Panc1 (cell line): ENCODE results near the gene PPP1R1C. TPM values are rescaled to one million over a fixed set of nuclear protein-coding genes. Genes with fewer than 3 reads are reported as not detected.

Experiments
- ATAC-seq: fragments of 200-7000 bp; cut with Tn5 transposase; 2 replicates; pipeline ENCODE4 v1.9.1; 2020; ENCODE audit warnings: mild to moderate bottlenecking, moderate library complexity
- BruUV-seq: library from RNA; stranded (reverse); fragments of 400-500 nt; replicated peaks from 2 replicates; lab custom pipeline; 2021; lab: Mats Ljungman, UMichigan
- CTCF ChIA-PET: fragments of 300-600 bp; sonication (Branson Sonifier 250); formaldehyde crosslinking; loops from one replicate; lab custom pipeline; 2022; ENCODE audit warnings: antibody characterized with exemption; lab: Charles Lee
- POLR2A ChIA-PET: fragments of 300-600 bp; sonication (Branson Sonifier 250); formaldehyde crosslinking; loops from one replicate; lab custom pipeline; 2022; ENCODE audit warnings: antibody characterized with exemption; lab: Charles Lee
- DNase-seq: peaks from one replicate; pipeline ENCODE4 v3.0.0-alpha.2; 2010; ENCODE audit warnings: low read depth, low spot score
- H3K27ac ChIP-seq: 2 replicates; pipeline ENCODE4 v1.5.1; 2011; ENCODE audit warnings: mild to moderate bottlenecking, low read length, inconsistent platforms
- H3K27me3 ChIP-seq: fragments of 200-500 bp; sonication (Bioruptor generic); 2 replicates; pipeline ENCODE4 v1.6.0; 2014; ENCODE audit warnings: low read length, inconsistent platforms; ENCODE audit not compliant: control insufficient read depth, insufficient read depth
- H3K36me3 ChIP-seq: fragments of 200-500 bp; sonication (Bioruptor generic); 2 replicates; pipeline ENCODE4 v1.5.1; 2014; ENCODE audit warnings: inconsistent platforms, mild to moderate bottlenecking, low read length, moderate library complexity; ENCODE audit not compliant: control insufficient read depth, insufficient read depth
- H3K4me1 ChIP-seq: 2 replicates; pipeline ENCODE4 v1.5.1; 2011; ENCODE audit warnings: inconsistent platforms, mild to moderate bottlenecking, low read length, moderate library complexity; ENCODE audit not compliant: control insufficient read depth, insufficient read depth
- H3K4me3 ChIP-seq, 2 experiments: 2 replicates each; pipeline ENCODE4 v1.5.1; 2011 to 2012; ENCODE audit warnings: low read depth in 2 of 2, low read length in 2 of 2, mild to moderate bottlenecking in 2 of 2, inconsistent platforms in 1 of 2, moderate library complexity in 1 of 2
- H3K9me3 ChIP-seq: fragments of 200-500 bp; sonication (Bioruptor generic); 2 replicates; pipeline ENCODE4 v1.5.1; 2014; ENCODE audit warnings: low read depth, mild to moderate bottlenecking, inconsistent platforms, low read length, moderate library complexity; ENCODE audit not compliant: control insufficient read depth, insufficient read depth
- CTCF ChIP-seq: fragments of 450-650 bp; IDR thresholded peaks from 2 replicates; pipeline ENCODE4 v1.5.1; 2017; ENCODE audit warnings: mild to moderate bottlenecking
- POLR2AphosphoS5 ChIP-seq: IDR thresholded peaks from 2 replicates; pipeline ENCODE4 v1.6.1; 2012; ENCODE audit warnings: mild to moderate bottlenecking, low read depth, low read length, moderate library complexity
- SIN3A ChIP-seq: IDR thresholded peaks from 2 replicates; pipeline ENCODE4 v1.6.1; 2012; ENCODE audit warnings: low read depth, mild to moderate bottlenecking, low read length, moderate library complexity, borderline replicate concordance; ENCODE audit not compliant: insufficient read depth
- TCF7L2 ChIP-seq: IDR thresholded peaks from 2 replicates; pipeline ENCODE4 v1.6.1; 2011; ENCODE audit warnings: mild to moderate bottlenecking, low read depth, low read length, inconsistent platforms
- in situ Hi-C: cut with HindIII; loops from 2 replicates; pipeline ENCODE4 v1.10.0; 2016; ENCODE audit warnings: low sequenced_read_pairs, low pct_unique_long_range_greater_than_20kb
- intact Hi-C: fragments of 100-400 bp; cut with micrococcal nuclease; formaldehyde crosslinking; loops from one replicate; pipeline ENCODE4 v1.10.0; 2022; ENCODE audit not compliant: unreplicated experiment
- total RNA-seq: library from RNA; stranded (reverse); gene quantifications from one replicate; pipeline ENCODE4 v1.2.1, GENCODE V29; 2021; ENCODE audit not compliant: unreplicated experiment
- TF ChIP-seq, protein P1 (sequence below), 2 experiments: IDR thresholded peaks; 2 replicates each; pipeline ENCODE4 v1.6.1; 2011 to 2012; ENCODE audit warnings: low read depth in 2 of 2, control low read depth in 1 of 2, low read length in 1 of 2, mild to moderate bottlenecking in 1 of 2, moderate library complexity in 1 of 2; ENCODE audit not compliant: insufficient read depth in 1 of 2

PPP1R1C gene
- total RNA-seq, 1 experiment from 2014 or later: 2.6 TPM

- BruUV-seq: no TSS peak
- in situ Hi-C loops: no loop called here
- Histone ChIP-seq H3K4me1 (no peaks in the 10 kb centered on the region), H3K9me3 (no peaks in the 10 kb centered on the region), H3K27me3 (no peaks in the 10 kb centered on the region), H3K4me3 (no peak overlapping the region), H3K36me3 (no peaks in the 10 kb centered on the region), H3K27ac (no peak overlapping the region)
- CTCF ChIA-PET: no interaction called here
- POLR2A ChIA-PET: no interaction called here
- intact Hi-C loops: no loop called here
- DNase-seq (no peak), ATAC-seq (no peak)
- TF ChIP-seq CTCF (no peak), SIN3A (no peak)
These were observed 127.7 kb downstream of the PPP1R1C start for GRCh38 chr2:182113334-182113733.

DNA sequence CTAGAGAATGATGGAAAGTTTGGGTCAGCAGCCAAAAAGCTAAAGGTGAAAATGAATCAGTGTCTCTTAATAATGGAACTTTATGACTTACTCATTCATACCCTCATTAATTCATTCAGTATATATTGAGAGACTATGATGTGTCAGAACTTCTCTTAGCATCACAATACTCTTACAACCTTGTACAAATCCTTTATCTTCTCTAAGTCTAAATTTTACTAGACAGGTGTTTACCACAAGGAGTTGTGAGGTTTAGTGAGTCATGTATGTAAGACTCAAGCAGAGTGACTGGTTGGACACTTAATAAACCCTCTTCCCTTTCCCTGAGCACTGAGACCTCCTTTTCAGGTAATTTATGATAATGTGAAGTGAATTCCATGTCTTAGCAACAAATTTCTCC lies 129.6 kb downstream of the PPP1R1C start:
- ATAC-seq: no peak
- in situ Hi-C loops: no loop called here
- no peaks in the 10 kb centered on the region for H3K36me3 ChIP-seq
- H3K4me3 ChIP-seq: no peak overlapping the region
- TF ChIP-seq TCF7L2 (no peak), SIN3A (no peak)
- no peak for DNase-seq
- CTCF ChIA-PET: no interaction called here
- no peaks in the 10 kb centered on the region for H3K9me3 ChIP-seq
- H3K4me1 ChIP-seq: no peaks in the 10 kb centered on the region
- intact Hi-C loops: no loop called here
- no TSS peak for BruUV-seq
- POLR2A ChIA-PET: no interaction called here
- no peak overlapping the region for H3K27ac ChIP-seq
- H3K27me3 ChIP-seq: no peaks in the 10 kb centered on the region

GRCh38 chr2:182116774-182117173 lies 131.1 kb downstream of the PPP1R1C start:
- Histone ChIP-seq H3K4me3 (no peak overlapping the region), H3K36me3 (no peaks in the 10 kb centered on the region), H3K4me1 (no peaks in the 10 kb centered on the region), H3K27me3 (no peaks in the 10 kb centered on the region), H3K9me3 (no peaks in the 10 kb centered on the region), H3K27ac (no peak overlapping the region)
- ATAC-seq (no peak), DNase-seq (no peak)
- POLR2A ChIA-PET: no interaction called here
- intact Hi-C loops: no loop called here
- CTCF ChIA-PET: interaction anchor here (0.6 kb wide), 1 partner anchor 538 kb away, joined by 4 read pairs; no protein-coding TSS in a partner anchor
- in situ Hi-C loops: no loop called here
- TF ChIP-seq POLR2AphosphoS5 (no peak), TCF7L2 (no peak), CTCF (no peak), SIN3A (no peak)
- TF ChIP-seq, protein P1, sequence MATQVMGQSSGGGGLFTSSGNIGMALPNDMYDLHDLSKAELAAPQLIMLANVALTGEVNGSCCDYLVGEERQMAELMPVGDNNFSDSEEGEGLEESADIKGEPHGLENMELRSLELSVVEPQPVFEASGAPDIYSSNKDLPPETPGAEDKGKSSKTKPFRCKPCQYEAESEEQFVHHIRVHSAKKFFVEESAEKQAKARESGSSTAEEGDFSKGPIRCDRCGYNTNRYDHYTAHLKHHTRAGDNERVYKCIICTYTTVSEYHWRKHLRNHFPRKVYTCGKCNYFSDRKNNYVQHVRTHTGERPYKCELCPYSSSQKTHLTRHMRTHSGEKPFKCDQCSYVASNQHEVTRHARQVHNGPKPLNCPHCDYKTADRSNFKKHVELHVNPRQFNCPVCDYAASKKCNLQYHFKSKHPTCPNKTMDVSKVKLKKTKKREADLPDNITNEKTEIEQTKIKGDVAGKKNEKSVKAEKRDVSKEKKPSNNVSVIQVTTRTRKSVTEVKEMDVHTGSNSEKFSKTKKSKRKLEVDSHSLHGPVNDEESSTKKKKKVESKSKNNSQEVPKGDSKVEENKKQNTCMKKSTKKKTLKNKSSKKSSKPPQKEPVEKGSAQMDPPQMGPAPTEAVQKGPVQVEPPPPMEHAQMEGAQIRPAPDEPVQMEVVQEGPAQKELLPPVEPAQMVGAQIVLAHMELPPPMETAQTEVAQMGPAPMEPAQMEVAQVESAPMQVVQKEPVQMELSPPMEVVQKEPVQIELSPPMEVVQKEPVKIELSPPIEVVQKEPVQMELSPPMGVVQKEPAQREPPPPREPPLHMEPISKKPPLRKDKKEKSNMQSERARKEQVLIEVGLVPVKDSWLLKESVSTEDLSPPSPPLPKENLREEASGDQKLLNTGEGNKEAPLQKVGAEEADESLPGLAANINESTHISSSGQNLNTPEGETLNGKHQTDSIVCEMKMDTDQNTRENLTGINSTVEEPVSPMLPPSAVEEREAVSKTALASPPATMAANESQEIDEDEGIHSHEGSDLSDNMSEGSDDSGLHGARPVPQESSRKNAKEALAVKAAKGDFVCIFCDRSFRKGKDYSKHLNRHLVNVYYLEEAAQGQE (IDR thresholded peaks at IDR 0.05; ENCODE audit: insufficient read depth in 1 of 2, low read depth in 2 of 2, low read length in 1 of 2): no peak
- BruUV-seq: no TSS peak
